ENCODE results near the gene RBMS1. TPM values are rescaled to one million over a fixed set of nuclear protein-coding genes. Genes with fewer than 3 reads are reported as not detected.

Gene RBMS1
- total RNA-seq, 1 donor from 2014 or later: 54.7 TPM

- no peak overlapping the region for H3K4me3 ChIP-seq (ENCODE audit: low read depth, low read length)
- DNase-seq (ENCODE audit: low read depth): peak; percentile 37
- TF ChIP-seq, protein P1, sequence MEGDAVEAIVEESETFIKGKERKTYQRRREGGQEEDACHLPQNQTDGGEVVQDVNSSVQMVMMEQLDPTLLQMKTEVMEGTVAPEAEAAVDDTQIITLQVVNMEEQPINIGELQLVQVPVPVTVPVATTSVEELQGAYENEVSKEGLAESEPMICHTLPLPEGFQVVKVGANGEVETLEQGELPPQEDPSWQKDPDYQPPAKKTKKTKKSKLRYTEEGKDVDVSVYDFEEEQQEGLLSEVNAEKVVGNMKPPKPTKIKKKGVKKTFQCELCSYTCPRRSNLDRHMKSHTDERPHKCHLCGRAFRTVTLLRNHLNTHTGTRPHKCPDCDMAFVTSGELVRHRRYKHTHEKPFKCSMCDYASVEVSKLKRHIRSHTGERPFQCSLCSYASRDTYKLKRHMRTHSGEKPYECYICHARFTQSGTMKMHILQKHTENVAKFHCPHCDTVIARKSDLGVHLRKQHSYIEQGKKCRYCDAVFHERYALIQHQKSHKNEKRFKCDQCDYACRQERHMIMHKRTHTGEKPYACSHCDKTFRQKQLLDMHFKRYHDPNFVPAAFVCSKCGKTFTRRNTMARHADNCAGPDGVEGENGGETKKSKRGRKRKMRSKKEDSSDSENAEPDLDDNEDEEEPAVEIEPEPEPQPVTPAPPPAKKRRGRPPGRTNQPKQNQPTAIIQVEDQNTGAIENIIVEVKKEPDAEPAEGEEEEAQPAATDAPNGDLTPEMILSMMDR (conservative IDR thresholded peaks at IDR 0.05; ENCODE audit: low read depth, low read length): no peak
Observed at GRCh38 chr2:160397530-160397865, 96.1 kb downstream of the RBMS1 start.

GRCh38 chr2:160394153-160394552, 99.5 kb downstream of the RBMS1 start:
- DNase-seq (ENCODE audit: low read depth): no peak
- TF ChIP-seq, protein P1 (conservative IDR thresholded peaks at IDR 0.05; ENCODE audit: low read depth, low read length): no peak
- no peak overlapping the region for H3K4me3 ChIP-seq (ENCODE audit: low read depth, low read length)

DNA sequence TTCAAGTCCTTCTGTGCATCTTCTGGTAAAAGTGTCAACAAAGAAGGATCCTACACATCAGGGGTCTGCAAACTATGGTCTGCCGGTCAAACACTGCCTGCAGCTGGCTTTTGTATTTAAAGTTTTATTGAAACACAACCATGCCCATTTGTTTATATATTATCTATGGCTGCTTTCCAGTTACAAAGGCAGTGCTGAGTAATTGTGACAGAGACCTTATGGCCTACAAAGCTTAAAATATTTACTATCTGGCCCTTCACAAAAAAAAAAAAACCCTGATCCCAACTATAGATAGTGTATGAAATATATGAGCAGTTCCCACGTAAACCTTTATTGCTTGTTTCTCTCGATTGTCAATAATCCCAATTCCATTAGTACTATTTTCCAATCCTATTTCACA, 101.4 kb downstream of the RBMS1 start:
- H3K4me3 ChIP-seq (ENCODE audit: low read depth, low read length): no peak overlapping the region
- TF ChIP-seq, protein P1 (conservative IDR thresholded peaks at IDR 0.05; ENCODE audit: low read depth, low read length): no peak

GRCh38 chr2:160390544-160391455, 102.8 kb downstream of the RBMS1 start:
- H3K4me3 ChIP-seq (ENCODE audit: low read depth, low read length): no peak overlapping the region
- TF ChIP-seq, protein P1 (conservative IDR thresholded peaks at IDR 0.05; ENCODE audit: low read depth, low read length): no peak
- DNase-seq (ENCODE audit: low read depth): no peak

More for the DNA sequence above, 101.4 kb downstream of the RBMS1 start:
- no peak for DNase-seq (ENCODE audit: low read depth)

- H3K4me3 ChIP-seq (ENCODE audit: low read depth, low read length): no peak overlapping the region
- no peak for DNase-seq (ENCODE audit: low read depth)
- TF ChIP-seq, protein P1 (conservative IDR thresholded peaks at IDR 0.05; ENCODE audit: low read depth, low read length): no peak
Observed at GRCh38 chr2:160389875-160390274, 103.7 kb downstream of the RBMS1 start.

DNA sequence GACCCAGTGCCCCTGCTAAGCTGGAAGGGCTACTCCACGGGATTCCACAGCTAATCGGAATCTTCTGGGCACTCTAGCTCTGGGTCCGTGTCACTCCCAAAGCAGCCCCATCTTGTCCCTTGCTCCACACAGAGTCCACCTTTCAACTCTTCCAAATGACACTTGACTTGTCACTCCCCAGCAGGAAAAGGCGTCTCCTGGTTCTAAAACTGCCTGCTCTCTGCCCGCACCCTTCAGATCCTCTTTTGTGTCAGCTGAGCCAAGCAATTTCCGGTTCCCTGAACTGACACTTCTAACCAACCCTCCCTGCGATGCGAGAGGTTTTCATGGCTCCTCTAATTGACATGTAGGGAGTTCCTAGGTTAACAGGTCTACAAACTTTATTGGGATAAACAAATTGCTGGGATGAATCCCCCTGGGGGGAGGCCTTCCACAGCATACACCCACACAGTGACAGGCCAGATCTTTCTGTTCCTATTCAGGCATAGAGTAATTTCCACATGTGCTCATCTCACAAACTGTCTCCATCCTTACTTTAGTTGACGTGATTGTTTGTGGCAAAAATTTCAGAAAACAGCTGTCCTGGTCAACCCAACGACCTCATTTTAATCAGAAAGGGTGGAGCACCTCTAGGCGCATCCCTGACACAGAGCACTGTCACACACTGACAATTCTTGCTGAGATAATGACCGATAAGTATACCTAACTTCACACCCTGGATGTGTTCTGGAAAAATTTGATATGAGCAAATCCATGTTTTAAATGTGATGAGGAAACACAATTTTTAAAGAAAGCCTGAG, 104.9 kb downstream of the RBMS1 start:
- DNase-seq (ENCODE audit: low read depth): no peak
- TF ChIP-seq, protein P1 (conservative IDR thresholded peaks at IDR 0.05; ENCODE audit: low read depth, low read length): no peak
- H3K4me3 ChIP-seq (ENCODE audit: low read depth, low read length): no peak overlapping the region

All from epithelial cell of proximal tubule (primary cell).